GM15510 (cell line): Measurements from ENCODE around the gene TTLL11.

Experiments used
- POLR2A ChIP-seq: IDR thresholded peaks from 3 replicates; pipeline ENCODE4 v1.6.1; 2011; ENCODE audit warnings: borderline replicate concordance; ENCODE audit not compliant: insufficient read length; ENCODE audit errors: extremely low read depth

TTLL11 gene

DNA sequence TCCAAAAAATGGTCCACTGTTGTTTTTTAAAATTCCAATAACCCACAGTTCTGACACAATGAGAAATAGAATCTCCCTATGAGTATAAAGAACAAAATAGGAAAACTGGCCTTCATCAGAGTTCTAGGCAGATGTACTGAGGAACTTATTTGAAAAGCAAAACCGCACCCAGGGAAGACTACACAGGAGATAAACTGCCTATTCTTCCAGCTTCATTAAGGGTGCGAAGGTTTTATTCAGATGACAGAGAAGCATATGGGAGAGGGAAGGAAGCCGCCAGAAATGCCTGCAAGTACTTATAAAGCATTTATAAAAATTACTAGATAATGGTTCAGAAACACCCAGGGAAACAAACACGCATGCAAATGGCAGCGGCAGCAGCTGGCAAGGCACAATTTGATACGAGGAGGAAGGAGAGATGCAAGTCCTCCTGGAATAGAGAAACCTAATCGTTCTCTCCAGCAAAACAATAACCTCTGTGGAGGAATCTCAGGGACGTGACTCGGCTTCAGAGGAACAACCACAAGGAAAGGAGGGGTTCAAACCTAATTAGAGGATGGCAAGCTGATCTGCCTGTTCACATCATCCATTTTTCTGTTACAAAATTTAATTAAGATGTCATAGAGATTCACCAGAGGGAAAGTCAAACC, 9.0 kb downstream of the TTLL11 start:
- no peak for TF ChIP-seq POLR2A

DNA sequence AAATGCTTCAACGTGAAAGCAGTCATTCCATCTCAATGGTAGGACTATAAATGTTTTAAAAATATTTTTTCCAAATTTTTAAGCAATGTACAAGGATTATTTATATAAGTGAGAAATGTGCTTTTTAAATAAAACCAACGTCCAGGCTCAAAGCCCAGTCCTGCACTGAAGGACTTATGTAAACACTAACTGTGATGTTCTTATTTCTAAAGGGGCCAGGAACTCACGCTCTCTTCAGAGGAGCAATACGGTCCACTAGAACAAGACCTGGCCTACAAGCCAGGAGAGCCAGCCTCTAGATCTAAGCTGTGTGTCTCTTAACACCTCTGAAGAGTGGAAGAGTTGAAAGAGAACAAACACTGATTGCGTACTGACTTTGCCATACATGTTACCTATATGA, 12.1 kb downstream of the TTLL11 start:
- TF ChIP-seq POLR2A: no peak

DNA sequence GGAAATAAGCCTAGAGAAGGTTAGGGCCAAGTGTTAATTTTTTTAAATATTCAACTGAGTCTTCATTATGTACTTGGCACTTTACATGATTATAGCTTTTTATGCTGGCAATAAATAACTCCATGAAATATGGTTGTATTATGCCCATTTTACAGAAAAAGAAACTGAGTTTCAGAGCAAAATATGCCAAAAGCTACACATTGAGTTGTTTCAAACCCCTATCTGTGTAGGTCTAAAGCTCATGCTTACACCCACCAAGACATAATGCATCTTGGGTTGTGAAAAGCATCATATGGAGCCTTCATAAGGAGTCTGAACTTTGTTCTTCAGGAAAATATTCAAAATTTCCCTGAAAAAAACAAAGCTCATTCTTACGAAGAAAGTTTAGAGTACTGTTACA, 14.6 kb downstream of the TTLL11 start:
- TF ChIP-seq POLR2A: no peak

DNA sequence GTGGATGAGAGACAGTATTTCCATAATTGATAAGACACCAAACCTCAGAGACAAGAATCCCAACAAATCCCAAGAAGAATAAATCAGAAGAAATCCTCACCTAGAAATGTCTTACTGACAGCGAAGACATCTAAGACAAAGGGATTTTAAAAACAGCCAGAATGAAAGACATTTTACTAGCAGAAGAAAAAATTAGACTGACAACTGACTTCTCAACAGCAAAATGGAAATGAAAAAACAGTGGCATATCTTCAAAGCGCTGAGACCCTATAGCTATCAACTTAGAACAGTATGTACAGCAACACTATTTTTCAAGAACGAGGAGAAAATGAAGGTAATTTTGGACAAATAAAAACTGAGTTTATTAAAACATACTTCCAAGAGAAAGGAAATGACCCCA, 16.3 kb downstream of the TTLL11 start:
- TF ChIP-seq POLR2A: no peak

DNA sequence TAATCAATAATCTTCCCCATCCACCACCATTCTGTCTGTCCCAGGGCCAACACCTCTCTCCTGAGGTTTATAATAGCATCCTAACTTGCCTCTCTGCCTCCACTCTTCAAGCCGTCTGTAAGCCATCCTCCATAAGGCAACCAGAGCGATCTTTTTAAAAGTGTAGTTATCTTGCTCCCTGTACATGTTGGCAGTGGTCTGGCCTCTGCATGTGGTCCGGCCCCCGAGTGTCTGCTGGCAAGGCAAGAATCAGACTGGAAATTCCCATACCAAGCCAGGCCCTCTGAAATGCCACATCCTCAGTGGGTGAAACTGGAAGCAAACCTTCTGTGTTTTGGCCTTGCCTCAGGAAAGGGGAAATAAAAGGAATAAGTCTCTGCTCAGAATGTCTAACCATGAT, 17.0 kb downstream of the TTLL11 start:
- TF ChIP-seq POLR2A: no peak

DNA sequence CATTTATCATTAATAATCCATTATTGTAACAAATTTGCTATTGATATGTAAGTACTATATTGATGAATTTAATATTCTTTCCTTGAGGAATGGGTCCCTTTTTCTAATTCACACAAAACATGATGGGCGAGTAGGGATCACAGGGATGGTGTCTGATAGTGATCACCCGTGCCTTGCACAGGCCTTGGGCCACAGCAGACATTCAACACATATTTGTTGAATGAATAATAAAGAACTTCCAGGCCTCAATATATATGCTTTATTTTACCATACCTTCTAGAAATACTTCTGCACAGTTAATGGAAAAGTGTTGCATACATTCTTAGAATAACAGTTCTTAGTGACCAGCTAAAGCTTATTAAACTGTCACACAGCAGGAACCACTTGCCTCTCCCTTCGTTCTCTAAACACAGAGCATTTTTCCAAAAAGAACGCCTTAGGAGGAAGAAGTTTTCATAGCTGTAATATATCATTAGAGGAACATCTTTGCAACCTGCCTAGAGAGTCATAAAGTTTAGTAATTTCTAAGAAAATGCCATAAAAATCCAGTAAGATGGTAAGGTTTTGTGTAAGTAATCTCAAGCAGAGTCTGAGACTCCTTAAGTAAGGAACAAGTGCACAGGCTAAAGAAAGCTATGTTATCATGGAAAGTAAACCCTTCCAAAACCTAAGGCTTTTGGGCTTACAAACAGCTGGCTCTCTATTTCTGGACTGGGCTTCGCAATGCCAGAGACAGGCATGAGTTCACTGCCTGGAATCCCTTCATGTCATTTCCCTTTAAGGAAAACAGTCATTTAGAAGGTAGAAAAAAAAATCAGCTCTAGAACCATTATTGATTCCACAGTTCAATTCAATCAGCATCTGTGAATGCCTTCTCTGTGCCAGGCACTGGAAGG, 17.7 kb downstream of the TTLL11 start:
- no peak for TF ChIP-seq POLR2A

DNA sequence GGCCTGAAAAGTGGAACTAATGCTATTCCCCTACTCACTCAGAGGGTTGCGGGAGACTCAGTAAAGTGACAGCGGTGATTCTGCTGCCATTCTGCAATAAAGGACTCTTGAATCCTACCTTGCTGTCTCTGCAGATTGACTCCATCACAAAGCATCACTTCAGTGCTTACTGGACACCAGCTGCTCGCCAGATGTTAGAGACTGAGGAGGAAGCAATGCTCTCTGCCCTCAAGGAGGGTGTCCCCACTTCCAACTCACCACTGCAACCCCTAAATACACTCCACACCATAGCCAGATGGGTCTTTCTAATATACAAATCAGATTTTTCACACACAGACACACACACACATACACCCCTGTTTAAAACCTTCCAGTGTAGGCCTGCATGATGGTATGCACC, 21.4 kb downstream of the TTLL11 start:
- no peak for TF ChIP-seq POLR2A

DNA sequence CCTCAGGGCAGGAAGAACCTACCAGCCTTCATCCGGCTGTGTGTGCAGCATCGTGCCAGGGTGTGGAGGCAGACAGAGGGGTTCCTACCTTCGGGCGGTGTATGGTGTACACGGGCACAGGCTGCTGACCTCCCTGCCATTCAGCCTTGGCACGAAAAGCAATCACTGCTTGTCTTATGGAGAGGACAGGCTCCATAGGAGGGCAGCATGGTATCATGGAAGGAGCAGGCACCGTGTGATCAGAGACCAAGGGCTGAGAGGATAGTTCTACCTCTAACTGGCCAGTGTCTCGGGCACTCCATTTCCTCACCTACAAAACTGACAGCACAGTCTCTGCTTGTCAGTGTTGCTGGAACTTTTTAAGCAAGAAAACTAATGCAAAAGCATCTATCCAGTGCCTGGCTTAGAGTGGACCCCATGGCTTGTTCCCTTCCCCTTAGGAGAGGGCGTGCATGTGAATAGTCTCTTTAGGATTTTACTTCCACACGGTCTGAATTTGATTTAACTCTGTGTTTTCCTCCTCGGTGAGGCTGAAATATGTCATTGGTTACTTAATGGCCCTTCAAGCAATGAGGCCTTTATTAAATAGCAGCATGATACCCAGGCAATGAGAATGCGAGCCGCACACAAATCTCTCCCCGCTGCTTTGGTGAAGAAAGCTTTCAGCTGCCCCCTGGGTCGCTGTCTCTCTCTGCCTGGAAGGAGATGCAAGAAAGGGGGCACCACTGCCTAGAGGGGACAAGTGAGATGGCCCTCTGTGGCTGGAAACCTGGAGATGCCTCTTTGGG, 22.2 kb downstream of the TTLL11 start:
- TF ChIP-seq POLR2A: no peak

DNA sequence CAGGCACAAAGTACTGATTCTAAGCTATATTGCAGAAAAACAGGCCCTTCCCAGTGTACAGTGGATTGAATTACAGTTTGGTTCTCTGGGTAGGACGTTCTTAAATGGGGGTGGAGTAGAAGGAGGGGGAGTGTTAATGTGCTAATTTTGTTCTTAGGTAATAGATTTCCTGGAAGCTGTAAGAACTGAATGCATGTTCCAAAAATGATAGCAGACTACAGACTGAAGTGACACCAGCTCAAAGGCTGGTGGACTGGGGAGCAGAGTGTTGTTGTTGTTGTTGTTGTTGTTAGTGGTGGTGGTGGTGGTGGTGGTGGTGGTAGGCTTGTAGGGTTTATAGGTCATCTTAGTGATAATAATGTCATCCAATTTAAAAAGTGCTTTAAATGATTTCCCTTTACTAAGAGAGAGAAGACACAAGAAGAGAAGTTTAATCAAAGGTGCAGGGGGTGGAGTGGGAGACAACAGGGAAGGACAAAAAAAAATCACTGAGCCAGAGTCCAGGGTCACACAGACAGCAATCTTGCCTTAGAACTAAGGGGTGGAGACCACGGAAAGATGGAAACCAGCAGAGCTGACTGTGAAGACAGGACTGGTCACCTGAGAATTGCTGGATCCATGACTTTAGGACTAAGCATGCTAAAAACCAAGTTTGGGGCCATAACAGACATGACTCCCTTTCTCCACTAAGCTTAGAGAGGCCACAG, 27.0 kb downstream of the TTLL11 start:
- no peak for TF ChIP-seq POLR2A

DNA sequence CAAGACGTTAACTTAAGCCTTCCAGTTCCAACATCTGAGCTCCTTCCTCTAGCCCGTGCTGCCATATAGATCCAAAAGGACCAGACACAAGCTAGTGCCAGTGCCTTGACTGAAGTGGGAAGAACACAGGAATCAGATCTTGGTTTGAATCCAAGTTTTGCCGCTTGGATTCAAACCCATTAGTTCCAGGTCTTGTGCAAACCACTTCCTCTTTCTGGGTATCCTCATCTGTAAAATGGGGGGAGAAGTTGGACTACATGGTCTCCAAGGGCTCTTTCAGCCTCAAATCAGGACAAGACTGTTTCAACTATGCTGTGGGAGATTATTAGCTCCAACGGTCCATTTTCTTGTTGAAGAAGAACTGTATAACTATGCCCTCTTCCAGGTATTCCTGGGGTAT, 32.6 kb downstream of the TTLL11 start:
- TF ChIP-seq POLR2A: no peak

DNA sequence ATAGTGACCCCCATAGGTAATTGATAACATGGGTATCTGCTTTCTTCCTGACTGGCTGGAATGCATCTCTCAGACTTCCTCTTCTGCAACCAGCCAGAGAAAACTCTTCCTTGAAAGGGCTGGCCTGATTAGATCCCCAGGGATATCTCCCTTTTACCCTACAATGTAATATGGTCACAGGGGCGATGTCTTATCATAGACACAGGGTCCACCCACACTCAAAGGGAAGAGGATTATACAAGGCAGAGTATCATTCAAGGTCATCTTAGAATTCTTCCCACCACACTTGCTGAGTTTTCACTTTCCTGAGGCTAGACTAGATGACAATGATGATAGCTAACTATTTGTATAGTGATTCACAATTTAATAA, 33.2 kb downstream of the TTLL11 start:
- TF ChIP-seq POLR2A: no peak

DNA sequence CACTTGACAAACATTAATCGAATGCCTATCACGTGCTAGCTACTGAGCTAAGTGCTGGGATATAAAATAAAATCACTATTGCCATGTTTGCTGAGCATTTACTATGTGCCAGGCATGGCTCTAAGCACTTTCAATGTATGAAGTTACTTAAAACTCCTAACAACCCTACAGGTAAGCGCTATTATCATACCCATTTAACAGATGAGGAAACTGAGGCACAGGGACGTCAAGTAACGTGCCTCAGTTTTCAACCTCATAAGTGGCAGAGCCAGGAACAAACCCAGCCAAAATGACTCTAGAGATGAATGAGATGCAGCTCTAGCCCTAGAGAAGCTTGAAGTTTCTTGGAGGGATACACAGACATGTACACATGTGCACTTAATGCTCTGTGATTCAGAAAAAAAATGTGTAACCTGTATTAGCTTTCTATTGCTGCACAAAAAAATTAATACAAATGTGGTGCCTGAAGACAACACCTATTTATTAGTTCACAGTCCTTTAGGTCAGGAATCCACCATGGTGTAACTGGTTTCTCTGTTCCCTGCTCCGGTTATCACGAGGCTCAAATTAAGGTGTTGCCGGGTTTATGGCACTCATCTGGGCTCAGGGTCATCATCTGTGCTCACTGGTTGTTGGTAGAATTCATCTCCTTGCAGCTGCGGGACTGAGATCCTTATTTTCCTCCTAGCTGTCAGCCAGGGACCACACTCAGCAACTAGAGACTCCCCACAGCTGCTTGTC, 33.7 kb downstream of the TTLL11 start:
- no peak for TF ChIP-seq POLR2A

DNA sequence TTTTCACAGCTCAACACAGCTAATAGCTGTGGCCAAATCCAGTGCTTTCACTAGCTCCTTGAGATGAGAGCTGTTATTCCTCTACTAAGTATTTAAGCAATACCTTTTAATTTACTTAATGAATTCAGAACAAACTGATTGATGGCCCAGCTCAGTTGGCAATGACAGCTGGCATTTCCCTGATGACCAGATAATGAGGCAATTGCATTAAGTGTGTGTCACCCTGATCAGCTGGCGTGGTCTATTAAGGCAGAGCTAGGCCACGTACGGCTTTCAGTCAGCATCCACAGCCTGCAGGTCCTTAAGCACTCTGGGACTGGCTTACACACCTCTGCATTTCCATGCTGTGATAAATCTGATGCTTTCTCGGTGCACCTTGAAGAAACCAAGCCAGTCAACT, 34.4 kb downstream of the TTLL11 start:
- no peak for TF ChIP-seq POLR2A

DNA sequence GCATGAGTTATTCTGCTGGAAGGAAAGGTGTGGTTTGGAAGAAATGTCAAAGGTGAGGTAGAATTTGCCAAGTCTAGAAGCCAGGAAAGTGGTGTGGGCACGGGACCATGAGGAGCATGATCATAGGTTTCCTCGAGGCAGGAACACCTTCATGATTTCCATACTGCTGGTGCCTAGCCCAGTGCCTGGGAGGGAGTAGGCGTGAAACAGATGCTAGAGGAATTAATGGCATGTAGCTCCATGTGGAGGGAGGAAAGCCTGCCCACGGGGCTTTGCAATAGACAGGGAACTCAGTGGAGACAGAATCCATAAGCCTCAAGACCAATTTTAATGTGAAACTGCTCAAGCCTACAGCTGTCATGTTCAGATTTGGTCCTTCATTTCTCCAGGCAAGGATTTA, 35.1 kb downstream of the TTLL11 start:
- no peak for TF ChIP-seq POLR2A
